HG02759 (cell line): ENCODE measurements around the gene CREB3L2.

ENCODE experiments used
- ATAC-seq: cut with Tn5 transposase; IDR thresholded peaks from one replicate; pipeline ENCODE4 v1.9.1; 2021; ENCODE audit warnings: mild to moderate bottlenecking, moderate library complexity; ENCODE audit not compliant: unreplicated experiment

Gene CREB3L2

DNA sequence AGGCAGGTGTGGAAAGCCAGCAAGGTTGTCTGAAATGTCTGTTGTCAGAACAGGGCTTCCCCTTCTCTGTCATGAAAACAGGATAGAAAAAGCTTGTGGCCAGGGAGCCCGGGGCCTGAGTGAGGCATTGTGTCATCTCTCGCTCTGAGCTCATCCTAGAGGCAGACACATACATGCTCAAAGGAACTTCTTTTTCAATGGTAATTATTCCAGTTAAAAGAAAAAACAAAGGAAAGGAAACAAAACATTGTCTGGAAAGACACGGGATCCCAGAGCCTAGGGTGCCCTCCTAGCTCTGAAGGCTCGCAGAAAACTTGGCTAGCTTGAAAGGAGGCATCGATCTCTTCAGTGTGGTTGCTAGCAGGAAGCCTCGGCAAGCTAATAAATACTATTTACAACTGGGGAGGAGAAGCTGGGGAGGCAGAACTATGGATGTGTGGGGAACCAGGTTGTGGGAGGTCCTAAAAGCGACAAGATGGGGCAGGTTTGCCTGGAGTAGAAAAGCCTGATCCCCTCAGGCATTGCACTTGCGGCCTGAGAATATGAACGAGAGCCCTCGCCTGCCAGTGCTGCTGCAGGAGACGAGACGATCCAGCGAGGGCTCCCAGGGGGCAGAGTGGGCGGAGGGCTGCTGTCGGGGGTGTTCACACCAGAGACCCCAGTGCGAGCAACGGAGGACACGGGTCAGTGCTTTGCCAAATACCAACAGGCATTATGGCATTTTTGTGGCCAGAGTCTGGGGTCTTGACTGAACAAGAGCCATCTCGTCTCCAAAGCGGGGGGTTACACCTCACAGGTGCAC lies 122.3 kb downstream of the CREB3L2 start:
- no peak for ATAC-seq

DNA sequence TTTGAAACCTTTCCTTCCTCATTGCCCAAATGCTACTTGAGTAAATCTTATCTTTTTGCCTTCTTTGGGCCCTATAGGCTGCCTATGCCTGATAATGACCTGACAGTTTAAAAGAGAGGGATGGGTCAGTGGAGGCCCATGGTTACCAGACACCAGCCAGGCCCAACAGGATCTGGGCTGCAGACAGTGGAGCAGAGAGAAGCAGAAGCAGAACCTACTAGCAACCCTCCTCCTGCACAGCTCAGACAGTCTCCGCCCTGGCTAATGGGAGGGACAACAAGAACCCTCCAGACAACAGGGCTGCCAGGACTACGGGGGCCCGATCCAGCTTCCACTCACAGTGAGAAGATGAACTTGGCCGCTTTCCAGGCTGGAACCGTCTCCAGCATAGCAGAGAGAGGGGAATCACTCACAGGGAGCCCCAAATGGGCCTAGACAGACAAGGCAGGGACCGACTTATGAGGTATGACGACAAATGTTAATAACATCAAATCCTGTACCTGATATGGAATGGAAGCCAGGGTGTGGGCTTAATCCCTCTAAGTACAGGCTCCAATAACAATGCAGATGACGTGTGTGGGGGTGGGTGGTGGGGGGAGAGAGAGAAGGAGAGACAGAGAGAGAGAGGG lies 123.4 kb downstream of the CREB3L2 start:
- ATAC-seq, result no peak

- ATAC-seq, result no peak
These were observed 124.7 kb downstream of the CREB3L2 start for GRCh38 chr7:137877027-137877675.

- no peak for ATAC-seq
These were observed 126.1 kb downstream of the CREB3L2 start for GRCh38 chr7:137875746-137876145.

GRCh38 chr7:137873979-137874777 lies 127.7 kb downstream of the CREB3L2 start:
- ATAC-seq, result no peak

DNA sequence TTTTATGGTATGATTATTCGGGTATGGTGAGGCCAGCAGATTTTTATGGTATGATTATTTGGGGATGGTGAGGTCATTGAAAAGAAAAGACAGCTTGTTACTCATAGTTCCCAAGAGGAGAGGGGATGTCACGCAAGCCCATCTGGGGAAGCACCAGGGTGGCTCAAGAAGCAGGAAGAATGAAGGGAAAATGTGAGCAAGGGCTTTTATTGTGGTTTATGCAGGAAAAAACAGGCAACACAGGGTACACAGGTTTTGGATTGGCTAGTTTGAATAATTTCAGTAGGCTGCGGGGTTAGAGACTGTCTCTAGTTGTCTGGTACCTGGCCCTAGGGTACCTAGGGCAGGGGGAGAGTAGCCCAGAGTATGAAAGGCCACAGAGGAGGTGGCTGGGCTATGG lies 128.4 kb downstream of the CREB3L2 start:
- ATAC-seq, result no peak

GRCh38 chr7:137871170-137871915 lies 130.5 kb downstream of the CREB3L2 start:
- ATAC-seq, result no peak

DNA sequence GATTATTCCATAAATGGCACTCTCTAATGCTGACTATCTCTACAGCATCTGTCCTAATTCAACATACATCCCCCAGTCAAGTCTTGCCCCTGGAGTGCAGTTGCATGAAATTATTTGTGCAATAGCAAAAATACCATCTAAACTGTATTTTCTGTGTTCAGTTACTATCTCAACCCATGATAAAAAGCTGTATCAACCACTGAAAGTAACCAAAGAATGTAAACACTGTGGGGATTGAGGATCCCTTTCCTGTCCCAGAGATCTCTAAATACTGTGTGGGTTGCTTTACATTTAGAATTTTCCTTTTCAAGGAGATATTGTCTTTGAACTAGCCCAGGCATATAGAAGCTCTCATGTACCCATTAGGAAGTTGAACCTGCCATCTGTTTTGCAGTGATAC lies 131.2 kb downstream of the CREB3L2 start:
- no peak for ATAC-seq

- no peak for ATAC-seq
These were observed 131.8 kb downstream of the CREB3L2 start for GRCh38 chr7:137870078-137870477.

DNA sequence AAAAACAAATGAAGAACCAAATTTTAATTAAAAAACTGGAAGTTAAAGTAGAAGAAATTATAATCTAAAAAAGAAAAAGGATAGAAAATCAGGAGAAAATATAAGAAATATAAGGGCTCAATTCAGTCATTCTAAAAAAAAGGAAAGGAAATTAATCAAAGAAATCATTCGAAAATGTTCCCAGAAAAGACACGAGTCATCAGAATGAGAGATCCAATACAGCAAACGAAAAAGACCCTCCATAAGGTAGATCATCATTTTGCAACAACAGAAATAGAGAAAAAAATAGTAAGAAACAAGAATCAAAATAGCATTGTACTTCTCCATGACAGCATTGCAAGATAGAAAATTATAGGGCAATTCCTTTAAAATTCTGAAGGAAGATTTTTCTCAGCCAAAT lies 132.6 kb downstream of the CREB3L2 start:
- no peak for ATAC-seq

DNA sequence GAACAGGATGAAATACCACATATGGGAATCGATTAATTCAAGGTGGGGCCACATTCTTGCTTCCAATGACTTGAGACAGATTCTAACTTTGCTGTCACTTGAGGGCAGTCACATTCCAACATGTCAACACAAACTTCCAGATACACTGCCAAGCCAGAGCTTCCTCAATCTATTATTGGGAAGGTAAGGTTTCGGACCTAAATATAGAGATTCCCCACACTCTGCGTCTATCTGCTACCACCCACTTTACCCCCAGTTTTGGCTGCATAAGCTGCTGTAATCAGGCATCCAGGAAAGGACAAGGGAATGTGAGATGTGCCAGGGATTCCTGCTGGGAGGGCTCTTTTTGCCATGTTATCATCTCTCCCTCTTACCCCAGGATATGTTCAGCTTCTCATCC lies 134.6 kb downstream of the CREB3L2 start:
- ATAC-seq, result no peak

- ATAC-seq, result no peak
These were observed 136.1 kb downstream of the CREB3L2 start for GRCh38 chr7:137865764-137866163.

GRCh38 chr7:137862964-137863363 lies 138.9 kb downstream of the CREB3L2 start:
- ATAC-seq, result no peak

- ATAC-seq, result no peak
These were observed 139.5 kb downstream of the CREB3L2 start for GRCh38 chr7:137862358-137862757.

DNA sequence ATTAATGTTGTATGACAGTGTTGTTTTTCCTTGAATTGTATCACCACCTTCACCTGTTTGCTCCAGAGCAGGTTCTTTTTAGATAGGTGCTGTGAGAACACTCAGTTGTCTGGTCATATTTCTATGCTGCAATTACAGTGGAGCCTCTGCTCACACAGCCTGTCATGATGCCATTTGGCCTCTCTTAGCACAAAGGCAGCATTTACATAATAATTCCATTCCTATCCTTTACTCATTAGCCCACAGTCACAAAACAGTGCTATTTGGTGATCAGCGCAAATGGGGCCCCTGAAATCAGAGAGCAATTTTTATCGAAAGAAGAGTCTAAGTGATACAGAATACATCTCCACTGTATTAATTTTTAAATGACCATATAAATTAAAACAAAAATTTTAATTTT lies 141.3 kb downstream of the CREB3L2 start:
- no peak for ATAC-seq

GRCh38 chr7:137853053-137853452 lies 148.8 kb downstream of the CREB3L2 start:
- ATAC-seq, result no peak

GRCh38 chr7:137852108-137852507 lies 149.8 kb downstream of the CREB3L2 start:
- ATAC-seq, result no peak

GRCh38 chr7:137850972-137851945 lies 150.6 kb downstream of the CREB3L2 start:
- no peak for ATAC-seq

DNA sequence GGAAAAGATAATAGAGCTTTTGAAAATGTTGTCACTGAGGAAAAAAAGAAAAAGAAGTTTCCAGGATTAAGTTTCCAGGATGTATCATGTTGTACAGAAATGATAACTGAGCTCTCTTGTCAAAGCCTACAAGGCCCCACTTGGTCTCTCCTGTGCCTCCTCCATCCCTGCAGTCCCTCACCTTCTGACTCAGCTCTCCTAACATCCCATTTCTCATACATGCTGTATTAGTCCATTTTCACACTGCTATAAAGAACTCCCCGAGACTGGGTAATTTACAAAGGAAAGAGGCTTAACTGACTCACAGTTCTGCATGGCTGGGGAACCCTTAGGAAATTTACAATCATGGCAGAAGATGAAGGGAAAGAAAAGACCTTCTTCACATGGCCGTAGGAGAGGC lies 151.3 kb downstream of the CREB3L2 start:
- no peak for ATAC-seq
